ENCODE data around the gene RAMACL. TPM values are rescaled to one million over a fixed set of nuclear protein-coding genes. Genes with fewer than 3 reads are reported as not detected.

RAMACL gene
- total and polyA plus RNA-seq, 4 donors, result 0.22 to 0.59 (median 0.31) TPM

DNA sequence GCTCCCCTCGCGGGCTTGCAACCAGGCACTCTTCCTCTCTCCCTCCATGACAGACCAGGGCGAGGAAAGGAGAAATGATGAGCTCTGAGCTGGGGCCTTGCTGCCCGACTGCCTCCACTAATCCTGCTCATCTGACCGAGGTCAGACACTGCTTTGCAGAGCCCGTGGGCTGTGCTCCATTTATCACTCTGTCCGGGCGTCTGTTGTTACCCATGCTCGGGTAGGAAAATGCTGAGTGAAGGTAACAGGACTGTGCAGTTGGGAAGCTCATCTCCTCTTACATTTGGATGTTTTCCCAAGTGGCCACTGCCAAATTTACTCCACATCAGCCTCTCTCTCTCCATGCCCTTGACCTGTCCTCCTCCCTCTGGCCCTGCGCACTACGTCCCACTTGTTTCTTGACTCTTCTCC lies 26.0 kb upstream of the RAMACL start (continued):
- TF ChIP-seq ZBTB33 (IDR thresholded peaks at IDR 0.05), result no peak
- TF ChIP-seq, protein P1, sequence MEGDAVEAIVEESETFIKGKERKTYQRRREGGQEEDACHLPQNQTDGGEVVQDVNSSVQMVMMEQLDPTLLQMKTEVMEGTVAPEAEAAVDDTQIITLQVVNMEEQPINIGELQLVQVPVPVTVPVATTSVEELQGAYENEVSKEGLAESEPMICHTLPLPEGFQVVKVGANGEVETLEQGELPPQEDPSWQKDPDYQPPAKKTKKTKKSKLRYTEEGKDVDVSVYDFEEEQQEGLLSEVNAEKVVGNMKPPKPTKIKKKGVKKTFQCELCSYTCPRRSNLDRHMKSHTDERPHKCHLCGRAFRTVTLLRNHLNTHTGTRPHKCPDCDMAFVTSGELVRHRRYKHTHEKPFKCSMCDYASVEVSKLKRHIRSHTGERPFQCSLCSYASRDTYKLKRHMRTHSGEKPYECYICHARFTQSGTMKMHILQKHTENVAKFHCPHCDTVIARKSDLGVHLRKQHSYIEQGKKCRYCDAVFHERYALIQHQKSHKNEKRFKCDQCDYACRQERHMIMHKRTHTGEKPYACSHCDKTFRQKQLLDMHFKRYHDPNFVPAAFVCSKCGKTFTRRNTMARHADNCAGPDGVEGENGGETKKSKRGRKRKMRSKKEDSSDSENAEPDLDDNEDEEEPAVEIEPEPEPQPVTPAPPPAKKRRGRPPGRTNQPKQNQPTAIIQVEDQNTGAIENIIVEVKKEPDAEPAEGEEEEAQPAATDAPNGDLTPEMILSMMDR (IDR thresholded peaks at IDR 0.05; ENCODE audit: low read depth, low read length, missing input control), result no peak

- WGBS, result 95% methylated on average over 4 of the region's 4 CpGs
- Histone ChIP-seq H3K4me3 (ENCODE audit: low read depth in 1 of 3, low read length in 3 of 3) (no peak overlapping the region), H3K4me1 (ENCODE audit: control insufficient read depth in 4 of 4, insufficient read depth in 4 of 4, low read length in 3 of 4) (no peaks in the 10 kb centered on the region), H3K27me3 (ENCODE audit: control insufficient read depth in 4 of 4, insufficient read depth in 4 of 4, low read length in 3 of 4) (no peaks in the 10 kb centered on the region), H3K9me3 (ENCODE audit: control insufficient read depth in 4 of 4, low read length in 3 of 4) (no peaks in the 10 kb centered on the region), H3K36me3 (ENCODE audit: control insufficient read depth in 4 of 4, insufficient read depth in 3 of 4, low read depth in 1 of 4, low read length in 3 of 4) (no peaks in the 10 kb centered on the region), H3K27ac (ENCODE audit: low read depth in 1 of 2, low read length in 2 of 2) (no peak overlapping the region), H3K9ac (ENCODE audit: low read depth in 1 of 2, low read length in 2 of 2) (no peak overlapping the region)
- TF ChIP-seq RAD21 (IDR thresholded peaks at IDR 0.05), result no peak
- TF ChIP-seq HNF4A (conservative IDR thresholded peaks at IDR 0.05), result no peak
- TF ChIP-seq NR2F2 (IDR thresholded peaks at IDR 0.05), result no peak
- no peak for TF ChIP-seq FOXA1 (IDR thresholded peaks at IDR 0.05)
- no peak for TF ChIP-seq HNF4G (IDR thresholded peaks at IDR 0.05)
- no peak for TF ChIP-seq ZBTB33 (IDR thresholded peaks at IDR 0.05)
- TF ChIP-seq, protein P1 (IDR thresholded peaks at IDR 0.05; ENCODE audit: low read depth, low read length, missing input control), result no peak
- no peak for TF ChIP-seq RXRA (IDR thresholded peaks at IDR 0.05)
- TF ChIP-seq EGR1 (IDR thresholded peaks at IDR 0.05; ENCODE audit: low read depth in 2 of 2), result no peak
- TF ChIP-seq, protein P2, sequence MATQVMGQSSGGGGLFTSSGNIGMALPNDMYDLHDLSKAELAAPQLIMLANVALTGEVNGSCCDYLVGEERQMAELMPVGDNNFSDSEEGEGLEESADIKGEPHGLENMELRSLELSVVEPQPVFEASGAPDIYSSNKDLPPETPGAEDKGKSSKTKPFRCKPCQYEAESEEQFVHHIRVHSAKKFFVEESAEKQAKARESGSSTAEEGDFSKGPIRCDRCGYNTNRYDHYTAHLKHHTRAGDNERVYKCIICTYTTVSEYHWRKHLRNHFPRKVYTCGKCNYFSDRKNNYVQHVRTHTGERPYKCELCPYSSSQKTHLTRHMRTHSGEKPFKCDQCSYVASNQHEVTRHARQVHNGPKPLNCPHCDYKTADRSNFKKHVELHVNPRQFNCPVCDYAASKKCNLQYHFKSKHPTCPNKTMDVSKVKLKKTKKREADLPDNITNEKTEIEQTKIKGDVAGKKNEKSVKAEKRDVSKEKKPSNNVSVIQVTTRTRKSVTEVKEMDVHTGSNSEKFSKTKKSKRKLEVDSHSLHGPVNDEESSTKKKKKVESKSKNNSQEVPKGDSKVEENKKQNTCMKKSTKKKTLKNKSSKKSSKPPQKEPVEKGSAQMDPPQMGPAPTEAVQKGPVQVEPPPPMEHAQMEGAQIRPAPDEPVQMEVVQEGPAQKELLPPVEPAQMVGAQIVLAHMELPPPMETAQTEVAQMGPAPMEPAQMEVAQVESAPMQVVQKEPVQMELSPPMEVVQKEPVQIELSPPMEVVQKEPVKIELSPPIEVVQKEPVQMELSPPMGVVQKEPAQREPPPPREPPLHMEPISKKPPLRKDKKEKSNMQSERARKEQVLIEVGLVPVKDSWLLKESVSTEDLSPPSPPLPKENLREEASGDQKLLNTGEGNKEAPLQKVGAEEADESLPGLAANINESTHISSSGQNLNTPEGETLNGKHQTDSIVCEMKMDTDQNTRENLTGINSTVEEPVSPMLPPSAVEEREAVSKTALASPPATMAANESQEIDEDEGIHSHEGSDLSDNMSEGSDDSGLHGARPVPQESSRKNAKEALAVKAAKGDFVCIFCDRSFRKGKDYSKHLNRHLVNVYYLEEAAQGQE (IDR thresholded peaks at IDR 0.05), result no peak
- TF ChIP-seq JUND (IDR thresholded peaks at IDR 0.05), result no peak
- no peak for TF ChIP-seq YY1 (IDR thresholded peaks at IDR 0.05)
- no peak for TF ChIP-seq TAF1 (conservative IDR thresholded peaks at IDR 0.05)
- TF ChIP-seq ATF3 (IDR thresholded peaks at IDR 0.05), result no peak
- no peak for TF ChIP-seq GABPA (IDR thresholded peaks at IDR 0.05 in 1 of 2, conservative IDR thresholded peaks at IDR 0.05 in 1 of 2)
- TF ChIP-seq SP1 (IDR thresholded peaks at IDR 0.05), result no peak
- no peak for TF ChIP-seq FOXA2 (IDR thresholded peaks at IDR 0.05)
- TF ChIP-seq MAX (IDR thresholded peaks at IDR 0.05), result no peak
- no peak for DNase-seq (ENCODE audit: low spot score)
These were observed 25.2 kb upstream of the RAMACL start for GRCh38 chr6:166611631-166612030.
